AG04450 (cell line): Measurements from ENCODE around the gene FAR2. TPM values are rescaled to one million over a fixed set of nuclear protein-coding genes. Genes with fewer than 3 reads are reported as not detected.
"Not testable (repeated sequence)": the region's sequence is repeated elsewhere in the genome, so short reads cannot be mapped to it uniquely, and the experiment has no call there.

Experiments
- CTCF ChIA-PET: fragments of 300-600, 350-600 bp; formaldehyde crosslinking; extraction: SDS; loops from one replicate; lab custom pipeline; 2022; ENCODE audit warnings: antibody characterized with exemption, inconsistent platforms; lab: Charles Lee
- POLR2A ChIA-PET: fragments of 350-600 bp; formaldehyde crosslinking; extraction: SDS; loops from one replicate; lab custom pipeline; 2021; ENCODE audit warnings: antibody characterized with exemption, inconsistent platforms; lab: Yijun Ruan, JAX
- DNase-seq: peaks from one replicate; pipeline ENCODE4 v3.0.0-alpha.2; 2011; ENCODE audit warnings: low read depth, low spot score
- H3K27ac ChIP-seq: one replicate; pipeline ENCODE4 v1.5.1; 2012; ENCODE audit warnings: low read depth, low read length, control low read depth
- H3K27me3 ChIP-seq: one replicate; pipeline ENCODE4 v1.6.0; 2012; ENCODE audit warnings: low read length; ENCODE audit not compliant: control insufficient read depth, insufficient read depth
- H3K4me3 ChIP-seq: 2 replicates; pipeline ENCODE4 v1.5.1; 2011; ENCODE audit warnings: mild to moderate bottlenecking, low read depth, low read length, control low read depth
- H3K9me3 ChIP-seq: 2 replicates; pipeline ENCODE4 v1.5.1; 2012; ENCODE audit warnings: low read length; ENCODE audit not compliant: control insufficient read depth, insufficient read depth
- polyA plus RNA-seq: library from polyadenylated mRNA; depleted of rRNA; stranded (reverse); fragments of >200 nt; gene quantifications from 2 replicates; pipeline ENCODE4 v1.2.3, GENCODE V29; 2011
- TF ChIP-seq, protein P1 (sequence below): IDR thresholded peaks from 2 replicates; pipeline ENCODE4 v1.5.1; 2011; ENCODE audit warnings: low read depth, low read length, control low read depth, inconsistent platforms

FAR2 gene
- polyA plus RNA-seq, 1 experiment: 3.4 TPM

- Histone ChIP-seq H3K27me3 (no peaks in the 10 kb centered on the region), H3K27ac (no peak overlapping the region), H3K4me3 (no peak overlapping the region), H3K9me3 (no peaks in the 10 kb centered on the region)
- ChIA-PET CTCF (interaction anchor here (0.8 kb wide), 1 partner anchor 44 kb away, joined by 3 read pairs; no protein-coding TSS in a partner anchor), POLR2A (no interaction called here)
- TF ChIP-seq, protein P1, sequence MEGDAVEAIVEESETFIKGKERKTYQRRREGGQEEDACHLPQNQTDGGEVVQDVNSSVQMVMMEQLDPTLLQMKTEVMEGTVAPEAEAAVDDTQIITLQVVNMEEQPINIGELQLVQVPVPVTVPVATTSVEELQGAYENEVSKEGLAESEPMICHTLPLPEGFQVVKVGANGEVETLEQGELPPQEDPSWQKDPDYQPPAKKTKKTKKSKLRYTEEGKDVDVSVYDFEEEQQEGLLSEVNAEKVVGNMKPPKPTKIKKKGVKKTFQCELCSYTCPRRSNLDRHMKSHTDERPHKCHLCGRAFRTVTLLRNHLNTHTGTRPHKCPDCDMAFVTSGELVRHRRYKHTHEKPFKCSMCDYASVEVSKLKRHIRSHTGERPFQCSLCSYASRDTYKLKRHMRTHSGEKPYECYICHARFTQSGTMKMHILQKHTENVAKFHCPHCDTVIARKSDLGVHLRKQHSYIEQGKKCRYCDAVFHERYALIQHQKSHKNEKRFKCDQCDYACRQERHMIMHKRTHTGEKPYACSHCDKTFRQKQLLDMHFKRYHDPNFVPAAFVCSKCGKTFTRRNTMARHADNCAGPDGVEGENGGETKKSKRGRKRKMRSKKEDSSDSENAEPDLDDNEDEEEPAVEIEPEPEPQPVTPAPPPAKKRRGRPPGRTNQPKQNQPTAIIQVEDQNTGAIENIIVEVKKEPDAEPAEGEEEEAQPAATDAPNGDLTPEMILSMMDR: no peak
- DNase-seq: no peak
Measured at GRCh38 chr12:29133181-29133580, 15.9 kb upstream of the FAR2 start.

GRCh38 chr12:29133680-29134079, 15.4 kb upstream of the FAR2 start:
- ChIA-PET CTCF (interaction anchor here (0.6 to 0.8 kb wide), 2 partner anchors 45 to 267 kb away, joined by 3 read pairs; no protein-coding TSS in a partner anchor), POLR2A (no interaction called here)
- Histone ChIP-seq H3K4me3 (no peak overlapping the region), H3K27ac (no peak overlapping the region), H3K9me3 (no peaks in the 10 kb centered on the region), H3K27me3 (no peaks in the 10 kb centered on the region)
- TF ChIP-seq, protein P1: no peak
- DNase-seq: no peak

DNA sequence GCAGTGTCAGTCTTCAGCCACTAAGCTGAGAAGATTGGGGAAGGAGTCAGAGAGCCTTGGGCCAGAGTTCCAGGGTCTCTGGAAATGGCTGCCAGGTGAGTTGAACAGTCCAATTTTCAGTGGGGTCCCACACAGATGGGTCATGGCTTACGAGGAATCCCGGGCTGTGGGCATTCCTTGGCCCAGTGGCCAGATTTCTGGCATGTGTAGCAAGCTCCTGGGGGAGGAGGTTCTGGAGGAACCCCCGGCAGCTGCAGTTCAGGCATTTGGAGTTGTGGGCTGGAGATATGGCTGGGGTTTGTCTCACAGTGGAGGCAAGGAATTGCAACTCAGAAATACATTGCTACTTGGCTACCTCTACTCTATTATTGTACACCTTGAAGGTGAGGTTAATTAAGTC, 10.8 kb upstream of the FAR2 start:
- POLR2A ChIA-PET, DNase-seq, H3K9me3 ChIP-seq, H3K27ac ChIP-seq, CTCF ChIA-PET, H3K27me3 ChIP-seq, H3K4me3 ChIP-seq: not testable (repeated sequence)

GRCh38 chr12:29138855-29139254, 10.2 kb upstream of the FAR2 start:
- DNase-seq, POLR2A ChIA-PET, H3K9me3 ChIP-seq, H3K27ac ChIP-seq, CTCF ChIA-PET, H3K4me3 ChIP-seq, H3K27me3 ChIP-seq: not testable (repeated sequence)

DNA sequence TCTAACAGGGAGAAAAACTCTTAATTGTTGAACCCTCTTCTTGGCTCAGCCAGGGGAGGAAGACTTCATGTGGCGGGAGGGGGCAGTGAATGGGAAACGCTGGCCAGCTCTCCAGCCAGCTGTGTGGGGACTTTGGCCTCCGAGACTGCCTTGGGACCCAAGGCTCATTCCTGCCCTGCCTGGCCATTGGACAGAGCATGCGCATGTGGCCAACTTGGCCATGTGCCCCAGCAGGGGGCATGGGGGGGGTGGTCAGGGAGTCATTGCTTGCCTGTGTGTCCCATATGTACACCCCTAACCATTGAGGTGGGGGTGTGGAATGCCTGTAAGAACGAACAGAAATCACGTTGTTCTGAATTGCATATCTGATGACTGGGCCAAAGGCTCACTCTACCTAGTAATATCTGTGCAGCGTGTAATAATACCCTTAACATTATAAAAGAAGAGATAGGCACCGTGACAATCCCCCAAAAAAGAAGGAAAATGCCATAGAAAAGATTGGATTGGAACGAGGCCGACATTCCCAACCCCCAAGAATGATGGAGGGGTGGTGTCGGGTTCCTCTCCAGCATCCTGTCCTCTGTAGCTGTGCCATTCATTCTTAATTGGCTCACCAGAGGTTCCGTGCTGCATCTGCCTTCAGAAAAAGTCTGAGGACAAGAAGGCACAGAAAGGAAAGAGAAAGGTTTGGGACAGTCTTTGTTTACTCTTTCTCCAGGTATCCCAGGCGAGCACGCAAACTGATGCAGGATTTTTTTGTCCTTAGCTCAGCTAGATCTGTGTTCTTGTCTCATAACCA, 3.5 kb upstream of the FAR2 start:
- ChIA-PET POLR2A (no interaction called here), CTCF (no interaction called here)
- peaks cover 10% of the 10 kb centered on the region for H3K27me3 ChIP-seq
- H3K9me3 ChIP-seq: no peaks in the 10 kb centered on the region; the same call in 1 of the 2 replicates
- no peak for DNase-seq
- H3K4me3 ChIP-seq: no peak overlapping the region
- H3K27ac ChIP-seq: no peak overlapping the region
- TF ChIP-seq, protein P1: no peak

DNA sequence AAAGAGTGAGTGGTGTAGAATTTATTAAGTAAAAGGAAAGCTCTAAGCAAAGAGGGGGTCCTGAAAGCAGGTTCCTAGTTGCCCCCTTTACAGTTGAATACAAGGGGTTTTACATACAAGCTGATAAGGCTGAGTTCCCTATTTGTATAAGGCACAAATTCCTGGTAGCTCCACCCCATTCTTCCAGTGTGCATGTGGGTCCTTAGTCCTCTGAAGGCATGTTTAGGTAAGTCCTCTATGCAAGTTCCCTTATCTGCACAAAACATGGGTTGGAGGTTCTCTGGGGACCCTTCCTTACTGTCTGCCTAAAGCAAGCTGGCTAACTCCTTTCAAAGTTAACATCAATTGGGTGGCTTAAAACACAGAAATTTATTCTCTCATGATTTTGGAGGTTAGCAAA, 2.9 kb upstream of the FAR2 start:
- CTCF ChIA-PET: no interaction called here
- Histone ChIP-seq H3K4me3 (no peak overlapping the region), H3K27ac (no peak overlapping the region), H3K9me3 (no peaks in the 10 kb centered on the region; the same call in 1 of the 2 replicates), H3K27me3 (peaks cover 10% of the 10 kb centered on the region)
- DNase-seq: no peak
- TF ChIP-seq, protein P1: no peak
- POLR2A ChIA-PET: no interaction called here
